DND-41 (cell line): ENCODE data around the gene EPHB2.

Source experiments
- EZH2 ChIP-seq: IDR thresholded peaks from 3 replicates; pipeline ENCODE4 v1.6.1; 2012; ENCODE audit warnings: borderline replicate concordance, low read depth, mild to moderate bottlenecking, moderate library complexity, low read length, inconsistent platforms; ENCODE audit not compliant: severe bottlenecking
- TF ChIP-seq, protein P1 (sequence below): IDR thresholded peaks from 2 replicates; pipeline ENCODE4 v1.5.1; 2012; ENCODE audit warnings: borderline replicate concordance, low read length, moderate library complexity, mild to moderate bottlenecking; ENCODE audit not compliant: poor library complexity, severe bottlenecking; ENCODE audit errors: extremely low read depth

DNA sequence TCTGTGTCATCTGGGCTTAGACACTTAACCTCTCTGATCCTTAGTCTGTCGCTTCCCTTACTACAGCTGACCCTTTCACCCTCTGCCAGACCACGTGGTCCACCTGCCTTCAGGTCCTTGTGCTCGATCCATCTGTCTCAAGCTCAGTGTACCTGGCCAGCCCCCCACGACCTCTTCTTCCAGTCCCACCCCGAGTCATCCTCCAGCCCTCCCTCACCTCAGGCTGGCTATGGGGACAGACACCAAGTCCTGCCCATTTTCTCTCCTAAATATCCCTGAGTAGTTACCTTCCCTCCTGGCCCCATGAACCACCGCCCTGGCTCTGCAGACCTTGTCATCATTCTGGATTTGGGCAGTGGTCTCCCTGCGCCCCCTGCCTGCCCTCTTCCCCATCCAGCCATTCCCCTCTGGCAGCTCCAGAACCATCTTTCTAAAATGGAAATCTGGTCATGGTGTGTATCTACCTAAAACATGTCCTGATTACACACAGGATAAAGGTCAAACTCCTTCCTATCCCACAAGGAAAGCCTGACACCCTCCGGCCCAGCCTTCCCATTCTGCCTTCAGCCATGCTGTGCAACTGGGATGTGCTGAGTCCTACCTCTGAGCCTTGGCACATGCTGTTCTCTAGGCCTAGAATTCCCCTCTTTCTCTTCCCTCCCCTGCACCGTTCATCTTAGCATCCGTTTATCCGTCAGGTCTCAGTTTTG lies 107.6 kb downstream of the EPHB2 start:
- TF ChIP-seq, protein P1, sequence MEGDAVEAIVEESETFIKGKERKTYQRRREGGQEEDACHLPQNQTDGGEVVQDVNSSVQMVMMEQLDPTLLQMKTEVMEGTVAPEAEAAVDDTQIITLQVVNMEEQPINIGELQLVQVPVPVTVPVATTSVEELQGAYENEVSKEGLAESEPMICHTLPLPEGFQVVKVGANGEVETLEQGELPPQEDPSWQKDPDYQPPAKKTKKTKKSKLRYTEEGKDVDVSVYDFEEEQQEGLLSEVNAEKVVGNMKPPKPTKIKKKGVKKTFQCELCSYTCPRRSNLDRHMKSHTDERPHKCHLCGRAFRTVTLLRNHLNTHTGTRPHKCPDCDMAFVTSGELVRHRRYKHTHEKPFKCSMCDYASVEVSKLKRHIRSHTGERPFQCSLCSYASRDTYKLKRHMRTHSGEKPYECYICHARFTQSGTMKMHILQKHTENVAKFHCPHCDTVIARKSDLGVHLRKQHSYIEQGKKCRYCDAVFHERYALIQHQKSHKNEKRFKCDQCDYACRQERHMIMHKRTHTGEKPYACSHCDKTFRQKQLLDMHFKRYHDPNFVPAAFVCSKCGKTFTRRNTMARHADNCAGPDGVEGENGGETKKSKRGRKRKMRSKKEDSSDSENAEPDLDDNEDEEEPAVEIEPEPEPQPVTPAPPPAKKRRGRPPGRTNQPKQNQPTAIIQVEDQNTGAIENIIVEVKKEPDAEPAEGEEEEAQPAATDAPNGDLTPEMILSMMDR = no peak
- TF ChIP-seq EZH2 = no peak
